Glomerular visceral epithelial cell (primary cell): ENCODE measurements around the gene SMYD3.

ENCODE experiments used
- DNase-seq: peaks from one replicate; pipeline ENCODE4 v3.0.0-alpha.2; 2016; ENCODE audit errors: extremely low spot score

SMYD3 gene

DNA sequence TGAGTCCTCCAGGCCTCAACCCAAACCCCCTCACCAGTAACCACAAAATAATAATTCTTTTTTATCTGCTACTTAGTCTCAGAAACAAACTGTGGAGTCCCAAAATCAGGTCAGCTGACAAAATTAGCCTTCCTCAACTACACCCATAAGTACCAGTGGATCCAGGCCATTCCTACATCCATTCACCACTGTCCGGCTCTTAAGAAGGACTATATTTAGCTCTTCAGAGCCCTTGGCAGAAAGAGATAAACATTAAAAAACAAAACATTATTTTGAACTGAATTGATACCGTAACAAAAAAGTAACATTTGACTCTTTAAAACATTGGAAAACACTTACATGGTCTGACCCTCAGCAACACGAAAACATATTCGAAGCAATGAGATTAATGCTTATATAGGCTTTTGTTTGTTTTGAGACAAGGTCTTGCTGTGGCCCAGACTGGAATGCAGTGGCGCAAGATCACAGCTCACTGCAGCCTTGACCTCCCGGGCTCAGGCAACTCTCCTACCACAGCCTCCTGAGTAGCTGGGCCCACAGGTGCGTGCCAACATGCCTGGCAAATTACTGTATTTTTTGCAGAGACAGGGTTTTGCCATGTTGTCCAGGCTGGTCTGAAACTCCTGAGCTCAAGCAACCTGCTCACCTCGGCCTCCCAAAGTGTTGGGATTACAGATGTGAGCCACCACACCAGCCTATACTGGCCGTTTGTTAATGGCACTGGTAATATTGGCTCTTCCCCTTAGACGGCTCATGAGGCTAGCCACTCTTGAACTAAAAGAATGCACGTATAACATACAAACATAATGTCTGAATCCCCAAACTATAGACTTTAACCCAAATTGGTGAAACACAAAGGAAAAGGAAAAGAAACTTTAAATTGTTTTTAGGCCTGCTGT lies 330.7 kb downstream of the SMYD3 start:
- no peak for DNase-seq

DNA sequence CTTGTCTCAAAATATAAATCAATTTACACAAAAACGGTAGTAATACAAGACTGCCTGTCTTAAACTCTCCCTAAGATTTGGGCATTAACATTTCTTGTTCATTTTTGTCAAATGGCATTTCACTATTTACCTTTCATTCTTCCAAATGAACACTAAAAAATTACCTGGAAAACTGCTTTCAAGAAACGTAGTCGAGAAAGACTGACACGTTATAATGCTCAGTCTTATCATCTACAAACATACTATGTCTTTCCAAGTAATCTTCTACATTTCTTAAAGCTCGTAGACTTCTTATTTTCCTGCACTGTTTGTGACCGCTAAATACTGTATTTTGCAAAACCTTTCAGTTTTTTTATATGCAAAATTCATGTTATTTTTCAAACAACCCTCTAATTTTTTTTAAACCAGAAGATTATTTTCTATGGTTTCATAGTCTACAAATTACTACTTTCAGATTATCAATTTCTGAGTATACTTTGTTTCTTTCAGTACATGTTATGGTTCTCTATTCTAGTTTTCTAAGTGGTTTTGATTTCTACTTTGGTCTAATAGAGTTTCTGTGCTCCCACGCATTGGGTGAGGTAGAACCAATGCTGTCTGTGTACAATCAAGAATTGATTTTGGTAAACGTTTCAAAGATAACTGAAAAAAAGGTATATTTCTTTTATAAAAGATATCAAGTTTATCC lies 336.4 kb downstream of the SMYD3 start:
- no peak for DNase-seq

- no peak for DNase-seq
Observed at GRCh38 chr1:246169486-246169885, 337.6 kb downstream of the SMYD3 start.

- DNase-seq: no peak
Observed at GRCh38 chr1:246169019-246169418, 338.1 kb downstream of the SMYD3 start.

DNA sequence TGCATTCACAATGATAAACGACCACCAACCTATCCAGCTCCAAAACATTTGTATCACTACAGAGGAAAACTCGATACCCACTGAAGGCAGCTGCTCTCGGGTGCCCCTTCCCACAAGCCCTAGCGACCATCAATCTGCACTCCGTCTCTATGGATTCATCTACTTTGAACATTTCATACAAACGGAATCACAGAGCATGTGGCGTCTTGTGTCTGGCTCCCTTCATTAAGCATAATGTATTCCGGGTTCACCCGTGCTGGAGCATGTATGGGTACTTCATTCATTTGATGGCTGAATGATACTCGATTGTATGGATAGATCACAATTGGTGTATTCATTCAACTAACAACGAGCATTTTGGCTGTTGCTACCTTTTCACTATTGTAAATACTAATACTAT lies 340.2 kb downstream of the SMYD3 start:
- DNase-seq: no peak

- no peak for DNase-seq
Observed at GRCh38 chr1:246165826-246166709, 341.0 kb downstream of the SMYD3 start.

DNA sequence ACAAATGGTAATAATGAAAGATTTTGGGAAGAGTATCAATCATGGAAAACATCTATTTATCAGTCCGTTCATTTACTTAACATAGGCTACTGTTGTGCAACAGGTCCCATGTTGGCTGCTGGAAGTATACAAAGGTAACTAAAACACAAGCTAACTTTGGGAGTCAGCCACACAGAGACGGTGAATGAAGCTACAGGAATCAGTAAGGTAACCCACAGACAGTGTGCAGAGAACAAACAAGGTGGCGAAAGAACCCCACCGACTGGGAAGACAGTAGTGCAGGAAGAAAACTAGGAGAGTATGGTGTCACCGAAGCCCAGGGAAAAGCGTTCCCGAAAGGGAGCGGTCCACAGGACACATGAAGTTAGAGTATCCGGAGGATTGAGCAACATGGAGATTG lies 342.3 kb downstream of the SMYD3 start:
- DNase-seq: no peak

- DNase-seq: no peak
Observed at GRCh38 chr1:246162560-246162959, 344.5 kb downstream of the SMYD3 start.

DNA sequence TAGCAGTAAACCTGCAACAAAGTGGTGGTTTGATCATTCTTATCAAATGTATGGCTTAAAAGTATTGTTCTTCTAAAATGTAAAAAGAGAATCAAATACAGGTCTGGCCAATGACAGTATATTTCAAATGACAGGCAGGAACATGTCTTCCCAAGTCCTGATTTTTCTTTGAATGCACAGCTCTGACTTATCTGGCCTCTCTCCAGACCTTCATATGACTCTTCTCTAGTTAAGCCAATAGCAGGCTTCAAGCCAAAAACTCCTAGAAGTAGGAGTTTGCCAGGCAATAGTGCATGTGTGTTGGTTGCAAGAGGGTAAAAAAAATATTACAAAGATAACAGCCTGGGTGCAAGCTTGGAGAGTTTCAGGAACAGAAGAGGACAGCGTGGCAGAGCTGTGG lies 345.5 kb downstream of the SMYD3 start:
- DNase-seq: peak; percentile 33

GRCh38 chr1:246160905-246161304 lies 346.2 kb downstream of the SMYD3 start:
- no peak for DNase-seq

GRCh38 chr1:246160374-246160773 lies 346.7 kb downstream of the SMYD3 start:
- DNase-seq: no peak

- DNase-seq: no peak
Observed at GRCh38 chr1:246159279-246160227, 347.5 kb downstream of the SMYD3 start.

GRCh38 chr1:246158131-246158530 lies 348.9 kb downstream of the SMYD3 start:
- DNase-seq: no peak

DNA sequence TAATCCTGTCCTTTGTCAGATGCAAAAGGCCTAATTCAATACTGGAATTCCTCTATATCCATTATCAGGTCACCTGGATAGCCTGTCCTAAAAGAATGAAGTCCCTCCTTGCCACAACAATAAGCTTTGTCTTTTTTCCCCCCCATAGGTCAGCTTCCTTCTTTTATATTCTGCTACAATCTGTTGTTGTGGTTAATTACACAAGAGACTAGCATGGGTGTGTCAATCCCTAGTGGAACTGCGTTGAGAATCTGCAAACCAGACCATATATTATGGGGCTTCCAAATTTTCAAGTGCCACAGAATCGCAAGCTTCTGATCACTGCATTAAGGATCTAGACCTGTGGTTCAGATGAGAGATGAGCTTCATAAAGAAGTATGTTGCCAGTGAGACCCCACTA lies 349.6 kb downstream of the SMYD3 start:
- no peak for DNase-seq

- DNase-seq: no peak
Observed at GRCh38 chr1:246156847-246157246, 350.2 kb downstream of the SMYD3 start.

DNA sequence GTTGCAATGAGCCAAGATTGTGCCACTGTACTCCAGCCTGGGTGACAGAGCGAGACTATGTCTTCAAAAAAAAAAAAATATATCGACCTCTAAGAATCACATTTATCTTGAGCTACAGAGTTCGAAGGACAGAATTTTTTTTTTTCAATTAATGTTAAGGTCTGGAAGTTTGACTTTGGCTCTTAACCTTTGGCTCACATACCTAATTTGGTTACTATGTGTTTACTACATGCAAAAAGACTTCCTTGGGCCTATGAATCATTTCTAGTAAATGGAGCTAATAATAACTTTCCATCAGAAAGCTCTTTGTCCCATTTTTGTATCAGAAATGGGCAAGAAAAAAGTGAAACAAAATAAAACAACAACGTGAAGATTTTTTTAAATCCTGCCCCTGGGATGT lies 351.2 kb downstream of the SMYD3 start:
- no peak for DNase-seq

- peak; percentile 5 for DNase-seq
Observed at GRCh38 chr1:246153796-246154212, 353.3 kb downstream of the SMYD3 start.

- DNase-seq: no peak
Observed at GRCh38 chr1:246152986-246153431, 354.1 kb downstream of the SMYD3 start.

- DNase-seq: no peak
Observed at GRCh38 chr1:246151796-246152434, 355.2 kb downstream of the SMYD3 start.

DNA sequence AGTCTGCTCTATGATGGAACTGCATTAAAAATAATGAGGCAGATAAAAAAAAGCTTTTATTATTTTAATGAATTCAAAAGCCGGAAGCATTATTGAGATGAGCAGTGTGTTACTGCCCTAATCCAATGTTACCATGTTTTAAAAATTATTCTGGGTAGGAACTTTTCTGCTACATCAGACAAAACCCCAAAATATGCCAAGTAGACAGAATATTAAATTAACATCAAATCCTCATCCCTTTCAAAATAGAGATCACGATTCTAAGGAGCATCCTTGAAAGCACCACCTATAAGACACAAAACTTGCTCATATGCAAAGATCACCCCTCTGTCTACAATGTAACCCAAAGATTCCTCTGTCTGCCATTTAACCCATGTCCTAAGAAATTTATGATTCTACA lies 357.5 kb downstream of the SMYD3 start:
- no peak for DNase-seq
